Progenitor cell of endocrine pancreas (in vitro differentiated cells): ENCODE data around the gene OTOGL. TPM values are rescaled to one million over a fixed set of nuclear protein-coding genes. Genes with fewer than 3 reads are reported as not detected.
"Not testable (repeated sequence)": the region's sequence is repeated elsewhere in the genome, so short reads cannot be mapped to it uniquely, and the experiment has no call there.

Experiments
- DNase-seq: peaks from one replicate; pipeline ENCODE4 v3.0.0; 2021; ENCODE audit warnings: low spot score; ENCODE audit not compliant: unreplicated experiment
- H3K27ac Mint-ChIP-seq: 2 replicates; pipeline ENCODE4 v1.8.0; 2021; ENCODE audit warnings: mild to moderate bottlenecking, moderate library complexity, mixed read lengths
- H3K27me3 Mint-ChIP-seq: 2 replicates; pipeline ENCODE4 v1.8.0; 2021; ENCODE audit warnings: mixed read lengths
- H3K36me3 Mint-ChIP-seq: 2 replicates; pipeline ENCODE4 v1.8.0; 2022; ENCODE audit warnings: mixed read lengths; ENCODE audit not compliant: insufficient read depth
- H3K4me1 Mint-ChIP-seq: 2 replicates; pipeline ENCODE4 v1.8.0; 2021; ENCODE audit warnings: low read depth, mixed read lengths
- H3K4me3 Mint-ChIP-seq: 2 replicates; pipeline ENCODE4 v1.8.0; 2021; ENCODE audit warnings: low read depth, mild to moderate bottlenecking, moderate library complexity, mixed read lengths
- H3K9me3 Mint-ChIP-seq: 2 replicates; pipeline ENCODE4 v1.8.0; 2021; ENCODE audit warnings: low read depth, mixed read lengths
- total RNA-seq: library from RNA; stranded (reverse); gene quantifications from 2 replicates; pipeline ENCODE4 v1.2.1, GENCODE V29; 2021
- TF ChIP-seq, protein P1 (sequence below): fragments of 200-600 bp; sonication (generic); IDR thresholded peaks from one replicate; pipeline ENCODE4 v1.5.0; 2021; ENCODE audit warnings: antibody characterized with exemption, mild to moderate bottlenecking; ENCODE audit not compliant: unreplicated experiment

Gene OTOGL
- total RNA-seq, 1 donor from 2014 or later: 0.31 TPM

DNA sequence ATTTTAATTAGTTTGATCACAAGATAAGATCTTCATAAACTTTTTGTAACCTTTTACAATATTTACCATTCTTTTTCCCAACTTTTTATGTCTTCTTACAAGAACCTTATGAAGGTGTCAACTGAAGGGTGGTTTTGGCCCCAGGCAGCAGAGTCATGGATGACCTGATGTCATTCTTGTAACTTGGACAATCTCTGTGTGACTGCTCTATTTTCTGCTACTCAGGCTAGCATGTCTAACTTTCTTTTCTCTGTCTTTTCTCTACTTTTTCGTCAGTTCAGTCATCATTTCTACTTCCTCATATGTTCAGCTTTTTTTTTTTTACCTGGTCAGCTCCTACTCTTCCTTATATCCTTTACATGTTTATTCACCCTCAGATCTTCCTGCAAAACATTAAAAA is 194.0 kb downstream of the OTOGL start:
- Mint-ChIP-seq H3K27ac (no peak overlapping the region), H3K9me3 (peaks cover 3% of the 10 kb centered on the region), H3K27me3 (no peaks in the 10 kb centered on the region), H3K4me3 (no peak overlapping the region), H3K36me3 (no peaks in the 10 kb centered on the region), H3K4me1 (no peaks in the 10 kb centered on the region)
- TF ChIP-seq, protein P1, sequence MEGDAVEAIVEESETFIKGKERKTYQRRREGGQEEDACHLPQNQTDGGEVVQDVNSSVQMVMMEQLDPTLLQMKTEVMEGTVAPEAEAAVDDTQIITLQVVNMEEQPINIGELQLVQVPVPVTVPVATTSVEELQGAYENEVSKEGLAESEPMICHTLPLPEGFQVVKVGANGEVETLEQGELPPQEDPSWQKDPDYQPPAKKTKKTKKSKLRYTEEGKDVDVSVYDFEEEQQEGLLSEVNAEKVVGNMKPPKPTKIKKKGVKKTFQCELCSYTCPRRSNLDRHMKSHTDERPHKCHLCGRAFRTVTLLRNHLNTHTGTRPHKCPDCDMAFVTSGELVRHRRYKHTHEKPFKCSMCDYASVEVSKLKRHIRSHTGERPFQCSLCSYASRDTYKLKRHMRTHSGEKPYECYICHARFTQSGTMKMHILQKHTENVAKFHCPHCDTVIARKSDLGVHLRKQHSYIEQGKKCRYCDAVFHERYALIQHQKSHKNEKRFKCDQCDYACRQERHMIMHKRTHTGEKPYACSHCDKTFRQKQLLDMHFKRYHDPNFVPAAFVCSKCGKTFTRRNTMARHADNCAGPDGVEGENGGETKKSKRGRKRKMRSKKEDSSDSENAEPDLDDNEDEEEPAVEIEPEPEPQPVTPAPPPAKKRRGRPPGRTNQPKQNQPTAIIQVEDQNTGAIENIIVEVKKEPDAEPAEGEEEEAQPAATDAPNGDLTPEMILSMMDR: no peak
- DNase-seq: no peak

GRCh38 chr12:80293759-80294158 is 194.4 kb downstream of the OTOGL start:
- Mint-ChIP-seq H3K27me3 (no peaks in the 10 kb centered on the region), H3K4me1 (no peaks in the 10 kb centered on the region), H3K36me3 (no peaks in the 10 kb centered on the region), H3K27ac (no peak overlapping the region), H3K9me3 (no peaks in the 10 kb centered on the region), H3K4me3 (no peak overlapping the region)
- TF ChIP-seq, protein P1: no peak
- no peak for DNase-seq

GRCh38 chr12:80299219-80299618 is 199.9 kb downstream of the OTOGL start:
- Mint-ChIP-seq H3K4me1 (no peaks in the 10 kb centered on the region), H3K27ac (no peak overlapping the region), H3K36me3 (no peaks in the 10 kb centered on the region), H3K27me3 (no peaks in the 10 kb centered on the region), H3K9me3 (no peaks in the 10 kb centered on the region), H3K4me3 (no peak overlapping the region)
- no peak for DNase-seq
- TF ChIP-seq, protein P1: no peak

DNA sequence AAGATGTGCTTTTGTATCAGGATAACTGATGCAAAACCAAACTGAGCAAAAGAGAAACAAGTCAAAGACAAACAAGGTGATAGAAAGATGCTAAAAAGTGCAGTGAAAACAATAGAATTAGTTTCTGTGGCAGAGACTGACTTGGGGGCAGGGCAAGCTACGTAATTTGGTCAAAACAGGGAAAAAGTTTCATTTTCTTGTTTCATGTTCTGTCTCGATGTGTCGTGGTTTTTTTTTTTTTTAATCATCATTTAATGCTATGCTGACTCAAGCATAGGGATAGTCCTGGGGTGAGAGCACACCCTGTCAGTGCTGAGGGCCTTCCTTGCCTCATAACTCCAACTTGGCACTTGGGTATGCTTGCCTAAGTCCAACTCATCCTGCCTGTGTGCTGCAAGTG is 200.6 kb downstream of the OTOGL start:
- no peak overlapping the region for H3K27ac Mint-ChIP-seq
- no peaks in the 10 kb centered on the region for H3K27me3 Mint-ChIP-seq
- DNase-seq: no peak
- no peaks in the 10 kb centered on the region for H3K4me1 Mint-ChIP-seq
- H3K9me3 Mint-ChIP-seq: no peaks in the 10 kb centered on the region
- H3K36me3 Mint-ChIP-seq: no peaks in the 10 kb centered on the region
- no peak overlapping the region for H3K4me3 Mint-ChIP-seq
- TF ChIP-seq, protein P1: no peak

DNA sequence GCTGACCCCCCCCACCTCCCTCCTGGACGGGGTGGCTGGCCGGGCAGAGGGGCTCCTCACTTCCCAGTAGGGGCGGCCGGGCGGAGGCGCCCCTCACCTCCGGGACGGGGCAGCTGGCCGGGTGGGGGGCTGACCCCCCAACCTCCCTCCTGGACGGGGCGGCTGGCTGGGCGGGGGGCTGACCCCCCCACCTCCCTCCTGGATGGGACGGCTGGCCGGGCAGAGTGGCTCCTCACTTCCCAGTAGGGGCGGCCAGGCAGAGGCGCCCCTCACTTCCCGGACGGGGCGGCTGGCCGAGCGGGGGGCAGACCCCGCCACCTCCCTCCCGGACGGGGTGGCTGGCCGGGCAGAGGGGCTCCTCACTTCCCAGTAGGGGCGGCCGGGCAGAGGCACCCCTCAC is 208.1 kb downstream of the OTOGL start:
- DNase-seq, H3K36me3 Mint-ChIP-seq, H3K27ac Mint-ChIP-seq, H3K4me1 Mint-ChIP-seq, H3K9me3 Mint-ChIP-seq, H3K4me3 Mint-ChIP-seq, H3K27me3 Mint-ChIP-seq: not testable (repeated sequence)

DNA sequence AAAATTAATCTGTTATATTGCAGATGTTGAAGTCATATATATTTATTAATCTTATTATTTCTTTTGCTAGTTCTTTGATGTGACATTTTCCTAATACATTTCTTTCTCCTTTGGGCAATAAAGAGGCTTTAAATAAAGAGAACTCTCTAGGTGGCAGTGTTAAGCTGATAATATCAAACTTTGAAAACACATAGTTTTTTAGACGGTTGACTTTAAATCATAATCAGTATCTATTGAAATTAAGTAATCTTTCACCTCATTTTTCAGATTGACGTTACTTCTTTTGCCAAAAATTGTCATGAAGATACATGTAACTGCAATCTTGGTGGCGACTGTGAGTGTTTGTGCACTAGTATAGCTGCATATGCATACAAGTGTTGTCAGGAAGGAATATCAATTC is 213.9 kb downstream of the OTOGL start:
- Mint-ChIP-seq H3K36me3 (no peaks in the 10 kb centered on the region), H3K27me3 (no peaks in the 10 kb centered on the region), H3K4me1 (peaks cover 3% of the 10 kb centered on the region), H3K9me3 (no peaks in the 10 kb centered on the region), H3K27ac (no peak overlapping the region), H3K4me3 (no peak overlapping the region)
- TF ChIP-seq, protein P1: no peak
- no peak for DNase-seq
